GF-D8 (cell line): Measurements from ENCODE around the gene CHGA.

ENCODE experiments used
- DNase-seq: peaks from one replicate; lab custom pipeline; 2025; lab: John Stamatoyannopoulos, UW

Gene CHGA

GRCh38 chr14:92905667-92906066 is 17.3 kb upstream of the CHGA start:
- no peak for DNase-seq

- DNase-seq: no peak
Measured at GRCh38 chr14:92906420-92906819, 16.5 kb upstream of the CHGA start.

- no peak for DNase-seq
Measured at GRCh38 chr14:92906823-92907222, 16.1 kb upstream of the CHGA start.

GRCh38 chr14:92907316-92907911 is 15.5 kb upstream of the CHGA start:
- DNase-seq: no peak

- no peak for DNase-seq
Measured at GRCh38 chr14:92914087-92914656, 8.8 kb upstream of the CHGA start.

GRCh38 chr14:92916201-92916600 is 6.7 kb upstream of the CHGA start:
- no peak for DNase-seq

- DNase-seq: no peak
Measured at GRCh38 chr14:92917041-92917940, 5.7 kb upstream of the CHGA start.

GRCh38 chr14:92917956-92918355 is 5.0 kb upstream of the CHGA start:
- DNase-seq: no peak

- no peak for DNase-seq
Measured at GRCh38 chr14:92920001-92920400, 2.9 kb upstream of the CHGA start.

- no peak for DNase-seq
Measured at GRCh38 chr14:92922155-92922735, 705 bp upstream of the CHGA start.

GRCh38 chr14:92923744-92924103 is 774 bp downstream of the CHGA start:
- no peak for DNase-seq

GRCh38 chr14:92924247-92924646 is 1.3 kb downstream of the CHGA start:
- no peak for DNase-seq

GRCh38 chr14:92925446-92925845 is 2.5 kb downstream of the CHGA start:
- no peak for DNase-seq

- no peak for DNase-seq
Measured at GRCh38 chr14:92926180-92926845, 3.4 kb downstream of the CHGA start.

GRCh38 chr14:92926931-92927330 is 4.0 kb downstream of the CHGA start:
- no peak for DNase-seq

- DNase-seq: no peak
Measured at GRCh38 chr14:92927349-92928257, 4.7 kb downstream of the CHGA start.

GRCh38 chr14:92928258-92928629 is 5.3 kb downstream of the CHGA start:
- no peak for DNase-seq

GRCh38 chr14:92928961-92929688 is 6.2 kb downstream of the CHGA start:
- DNase-seq: no peak

GRCh38 chr14:92929689-92930608 is 7.0 kb downstream of the CHGA start:
- DNase-seq: no peak
